ENCODE data around the gene CCL23.

CCL23 gene

DNA sequence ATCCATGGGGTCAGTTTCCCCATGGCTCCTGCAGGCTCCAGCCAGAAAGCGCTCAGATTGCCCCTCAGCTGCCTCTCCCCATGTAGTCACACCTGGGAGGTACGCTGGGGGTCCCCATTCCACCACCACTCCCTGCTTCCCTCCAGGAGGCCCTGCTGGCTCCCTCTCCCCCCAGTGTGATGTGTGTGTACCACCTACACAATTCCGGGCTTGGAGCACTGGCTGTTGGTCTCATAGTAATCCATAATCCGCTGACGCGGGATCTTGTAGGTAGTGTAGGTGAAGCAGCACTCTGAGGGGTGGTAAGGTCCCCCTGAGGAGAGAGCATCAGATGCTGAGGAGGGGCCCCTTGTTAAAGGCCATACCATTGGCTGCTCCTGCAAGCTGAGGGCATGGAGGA, 33.6 kb downstream of the CCL23 start:
- Histone ChIP-seq H3K4me3 (replicated peaks; ENCODE audit: insufficient read depth, low read length) (no peak overlapping the region), H3K27ac (replicated peaks) (no peak overlapping the region), H3K27me3 (ENCODE audit: insufficient read depth, poor library complexity, severe bottlenecking) (no peaks in the 10 kb centered on the region)
- TF ChIP-seq CTCF (IDR thresholded peaks at IDR 0.05; ENCODE audit: insufficient read depth, low read length) = no peak
- TF ChIP-seq SPI1 (IDR thresholded peaks at IDR 0.05; ENCODE audit: borderline replicate concordance, low read depth) = no peak
- no peak for TF ChIP-seq POLR2AphosphoS5 (IDR thresholded peaks at IDR 0.05; ENCODE audit: low read depth)
- TF ChIP-seq GABPA (IDR thresholded peaks at IDR 0.05; ENCODE audit: low read depth) = no peak
- TF ChIP-seq, protein P1, sequence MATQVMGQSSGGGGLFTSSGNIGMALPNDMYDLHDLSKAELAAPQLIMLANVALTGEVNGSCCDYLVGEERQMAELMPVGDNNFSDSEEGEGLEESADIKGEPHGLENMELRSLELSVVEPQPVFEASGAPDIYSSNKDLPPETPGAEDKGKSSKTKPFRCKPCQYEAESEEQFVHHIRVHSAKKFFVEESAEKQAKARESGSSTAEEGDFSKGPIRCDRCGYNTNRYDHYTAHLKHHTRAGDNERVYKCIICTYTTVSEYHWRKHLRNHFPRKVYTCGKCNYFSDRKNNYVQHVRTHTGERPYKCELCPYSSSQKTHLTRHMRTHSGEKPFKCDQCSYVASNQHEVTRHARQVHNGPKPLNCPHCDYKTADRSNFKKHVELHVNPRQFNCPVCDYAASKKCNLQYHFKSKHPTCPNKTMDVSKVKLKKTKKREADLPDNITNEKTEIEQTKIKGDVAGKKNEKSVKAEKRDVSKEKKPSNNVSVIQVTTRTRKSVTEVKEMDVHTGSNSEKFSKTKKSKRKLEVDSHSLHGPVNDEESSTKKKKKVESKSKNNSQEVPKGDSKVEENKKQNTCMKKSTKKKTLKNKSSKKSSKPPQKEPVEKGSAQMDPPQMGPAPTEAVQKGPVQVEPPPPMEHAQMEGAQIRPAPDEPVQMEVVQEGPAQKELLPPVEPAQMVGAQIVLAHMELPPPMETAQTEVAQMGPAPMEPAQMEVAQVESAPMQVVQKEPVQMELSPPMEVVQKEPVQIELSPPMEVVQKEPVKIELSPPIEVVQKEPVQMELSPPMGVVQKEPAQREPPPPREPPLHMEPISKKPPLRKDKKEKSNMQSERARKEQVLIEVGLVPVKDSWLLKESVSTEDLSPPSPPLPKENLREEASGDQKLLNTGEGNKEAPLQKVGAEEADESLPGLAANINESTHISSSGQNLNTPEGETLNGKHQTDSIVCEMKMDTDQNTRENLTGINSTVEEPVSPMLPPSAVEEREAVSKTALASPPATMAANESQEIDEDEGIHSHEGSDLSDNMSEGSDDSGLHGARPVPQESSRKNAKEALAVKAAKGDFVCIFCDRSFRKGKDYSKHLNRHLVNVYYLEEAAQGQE (IDR thresholded peaks at IDR 0.05; ENCODE audit: insufficient replicate concordance, low read depth) = no peak
- DNase-seq (ENCODE audit: low read depth in 1 of 2, low spot score in 1 of 2) = no peak

- H3K27ac ChIP-seq (replicated peaks) = no peak overlapping the region
- no peak for TF ChIP-seq CTCF (IDR thresholded peaks at IDR 0.05; ENCODE audit: insufficient read depth, low read length)
- TF ChIP-seq, protein P1 (IDR thresholded peaks at IDR 0.05; ENCODE audit: insufficient replicate concordance, low read depth) = no peak
- no peak for DNase-seq (ENCODE audit: low read depth in 1 of 2, low spot score in 1 of 2)
- H3K4me3 ChIP-seq (replicated peaks; ENCODE audit: insufficient read depth, low read length) = no peak overlapping the region
- H3K27me3 ChIP-seq (ENCODE audit: insufficient read depth, poor library complexity, severe bottlenecking) = no peaks in the 10 kb centered on the region
Measured at GRCh38 chr17:35982409-35983191, 35.2 kb downstream of the CCL23 start.

- no peak overlapping the region for H3K27ac ChIP-seq (replicated peaks)
- TF ChIP-seq CTCF (IDR thresholded peaks at IDR 0.05; ENCODE audit: insufficient read depth, low read length) (no peak), POLR2AphosphoS5 (IDR thresholded peaks at IDR 0.05; ENCODE audit: low read depth) (no peak), SPI1 (IDR thresholded peaks at IDR 0.05; ENCODE audit: borderline replicate concordance, low read depth) (no peak), GABPA (IDR thresholded peaks at IDR 0.05; ENCODE audit: low read depth) (no peak)
- TF ChIP-seq, protein P1 (IDR thresholded peaks at IDR 0.05; ENCODE audit: insufficient replicate concordance, low read depth) = no peak
- no peak for DNase-seq (ENCODE audit: low read depth in 1 of 2, low spot score in 1 of 2)
- H3K27me3 ChIP-seq (ENCODE audit: insufficient read depth, poor library complexity, severe bottlenecking) = no peaks in the 10 kb centered on the region
- no peak overlapping the region for H3K4me3 ChIP-seq (replicated peaks; ENCODE audit: insufficient read depth, low read length)
Measured at GRCh38 chr17:35981908-35982330, 35.9 kb downstream of the CCL23 start.
